Measurements from ENCODE around the gene NEO1. TPM values are rescaled to one million over a fixed set of nuclear protein-coding genes. Genes with fewer than 3 reads are reported as not detected.

The NEO1 gene
- polyA plus RNA-seq, 2 of the 4 experiments (the other 2 are of a cell fraction), result 29.1 to 30.3 TPM

DNA sequence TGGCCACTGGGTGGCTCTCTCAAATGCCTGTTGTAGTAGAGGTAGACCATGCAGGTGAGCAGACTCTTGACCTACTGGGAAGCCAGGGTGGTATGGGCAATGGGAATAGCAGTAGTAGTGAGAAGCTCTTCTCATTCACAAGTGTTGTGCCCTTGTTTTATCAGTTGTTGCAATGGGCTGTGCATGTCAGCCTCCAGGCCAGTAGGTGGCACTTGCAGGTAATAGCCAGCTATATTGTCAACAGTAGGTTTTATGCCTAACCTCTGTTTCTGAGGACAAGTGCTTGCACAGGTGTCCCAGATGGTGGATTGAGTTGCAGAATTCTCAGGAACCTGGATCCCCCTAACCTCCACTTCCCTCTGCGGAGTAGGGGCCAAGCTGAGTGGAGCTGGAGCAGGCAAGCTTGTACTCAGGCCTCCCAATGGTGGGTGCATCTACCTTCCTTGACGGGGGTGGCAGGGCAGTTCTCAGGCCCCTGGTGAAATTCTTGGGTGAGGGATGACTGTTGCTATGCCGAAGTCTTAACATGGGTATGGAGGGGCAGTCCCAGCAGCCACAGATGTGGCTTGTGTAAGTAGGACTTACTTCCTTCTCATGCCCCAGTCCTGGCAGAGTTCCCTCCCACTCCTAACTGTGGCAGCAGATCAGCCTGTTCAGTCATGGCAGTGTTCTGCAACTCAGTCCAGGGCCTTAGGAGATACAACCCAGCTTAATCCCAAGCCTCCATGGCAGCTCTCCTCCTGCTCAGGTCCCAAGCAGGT lies 104.3 kb downstream of the NEO1 start (continued):
- no peak for TF ChIP-seq USF2 (IDR thresholded peaks at IDR 0.05)

GRCh38 chr15:73161546-73161945 lies 109.3 kb downstream of the NEO1 start:
- no peak for ATAC-seq
- DNase-seq (ENCODE audit: low read depth in 1 of 2, low spot score in 1 of 2), result no peak
- H3K4me3 ChIP-seq, result no peak overlapping the region
- CTCF ChIA-PET, result no interaction called here
- no peaks in the 10 kb centered on the region for H3K4me1 ChIP-seq
- no peak for TF ChIP-seq USF2 (IDR thresholded peaks at IDR 0.05)
- no peak for TF ChIP-seq RFX5 (IDR thresholded peaks at IDR 0.05)
- no peak for TF ChIP-seq HOXB13 (CRISPR knock-in tag; IDR thresholded peaks at IDR 0.05; ENCODE audit: low read depth)
- TF ChIP-seq EHF (CRISPR knock-in tag; IDR thresholded peaks at IDR 0.05), result no peak
- TF ChIP-seq HOXA7 (CRISPR knock-in tag; IDR thresholded peaks at IDR 0.05), result no peak
- TF ChIP-seq CBX2 (IDR thresholded peaks at IDR 0.05; ENCODE audit: borderline replicate concordance, low read depth), result no peak
- TF ChIP-seq POLR2AphosphoS2 (conservative IDR thresholded peaks at IDR 0.05; ENCODE audit: low read length), result no peak
- no peak for TF ChIP-seq ZC3H11A (IDR thresholded peaks at IDR 0.05)
- TF ChIP-seq, protein P1, sequence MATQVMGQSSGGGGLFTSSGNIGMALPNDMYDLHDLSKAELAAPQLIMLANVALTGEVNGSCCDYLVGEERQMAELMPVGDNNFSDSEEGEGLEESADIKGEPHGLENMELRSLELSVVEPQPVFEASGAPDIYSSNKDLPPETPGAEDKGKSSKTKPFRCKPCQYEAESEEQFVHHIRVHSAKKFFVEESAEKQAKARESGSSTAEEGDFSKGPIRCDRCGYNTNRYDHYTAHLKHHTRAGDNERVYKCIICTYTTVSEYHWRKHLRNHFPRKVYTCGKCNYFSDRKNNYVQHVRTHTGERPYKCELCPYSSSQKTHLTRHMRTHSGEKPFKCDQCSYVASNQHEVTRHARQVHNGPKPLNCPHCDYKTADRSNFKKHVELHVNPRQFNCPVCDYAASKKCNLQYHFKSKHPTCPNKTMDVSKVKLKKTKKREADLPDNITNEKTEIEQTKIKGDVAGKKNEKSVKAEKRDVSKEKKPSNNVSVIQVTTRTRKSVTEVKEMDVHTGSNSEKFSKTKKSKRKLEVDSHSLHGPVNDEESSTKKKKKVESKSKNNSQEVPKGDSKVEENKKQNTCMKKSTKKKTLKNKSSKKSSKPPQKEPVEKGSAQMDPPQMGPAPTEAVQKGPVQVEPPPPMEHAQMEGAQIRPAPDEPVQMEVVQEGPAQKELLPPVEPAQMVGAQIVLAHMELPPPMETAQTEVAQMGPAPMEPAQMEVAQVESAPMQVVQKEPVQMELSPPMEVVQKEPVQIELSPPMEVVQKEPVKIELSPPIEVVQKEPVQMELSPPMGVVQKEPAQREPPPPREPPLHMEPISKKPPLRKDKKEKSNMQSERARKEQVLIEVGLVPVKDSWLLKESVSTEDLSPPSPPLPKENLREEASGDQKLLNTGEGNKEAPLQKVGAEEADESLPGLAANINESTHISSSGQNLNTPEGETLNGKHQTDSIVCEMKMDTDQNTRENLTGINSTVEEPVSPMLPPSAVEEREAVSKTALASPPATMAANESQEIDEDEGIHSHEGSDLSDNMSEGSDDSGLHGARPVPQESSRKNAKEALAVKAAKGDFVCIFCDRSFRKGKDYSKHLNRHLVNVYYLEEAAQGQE (IDR thresholded peaks at IDR 0.05), result no peak
- TF ChIP-seq MAZ (IDR thresholded peaks at IDR 0.05; ENCODE audit: borderline replicate concordance, low read depth, low read length), result no peak
- no peak for TF ChIP-seq ELK1 (IDR thresholded peaks at IDR 0.05; ENCODE audit: low read depth, low read length)
- no peak for TF ChIP-seq ZFP36 (IDR thresholded peaks at IDR 0.05; ENCODE audit: borderline replicate concordance, partially characterized antibody)
- TF ChIP-seq ZNF302 (CRISPR knock-in tag; IDR thresholded peaks at IDR 0.05), result no peak
- TF ChIP-seq GATA3 (IDR thresholded peaks at IDR 0.05; ENCODE audit: borderline replicate concordance), result no peak
- POLR2A ChIA-PET, result no interaction called here
- peaks cover 17% of the 10 kb centered on the region; the same call in 2 of the 3 replicates for H3K9me3 ChIP-seq
- H3K27ac ChIP-seq, result no peak overlapping the region
- no peak overlapping the region for H3K4me2 ChIP-seq
- FAIRE-seq, result no peak
- 65% methylated on average over 1 of the region's 1 CpG for WGBS (ENCODE audit: missing lambda C conversion rate)

DNA sequence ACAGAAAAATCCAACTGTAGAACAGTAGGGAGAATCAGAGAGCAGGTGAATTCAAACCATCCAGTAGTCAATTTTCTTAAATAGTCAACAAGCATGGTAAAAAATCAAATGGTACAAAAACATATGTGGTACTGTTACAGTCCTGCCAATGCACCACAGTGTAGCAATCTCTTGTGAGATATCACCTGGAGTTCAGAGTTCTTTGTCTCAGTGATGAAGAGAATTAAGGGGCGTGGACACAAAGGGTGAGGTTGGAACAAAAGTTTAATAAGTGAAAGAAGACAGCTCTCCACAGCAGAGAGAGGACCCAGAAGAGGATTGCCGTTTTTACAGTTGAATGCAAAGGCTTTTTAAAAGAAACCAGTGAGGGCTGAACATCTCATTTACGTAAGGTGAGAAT lies 113.2 kb downstream of the NEO1 start:
- no peak for TF ChIP-seq ZC3H11A (IDR thresholded peaks at IDR 0.05)
- no peak for TF ChIP-seq ESRRA (IDR thresholded peaks at IDR 0.05; ENCODE audit: borderline replicate concordance, low read length)
- TF ChIP-seq NPAS2 (CRISPR knock-in tag; IDR thresholded peaks at IDR 0.05; ENCODE audit: borderline replicate concordance), result no peak
- no peak for TF ChIP-seq MYC (IDR thresholded peaks at IDR 0.05; ENCODE audit: borderline replicate concordance, low read length)
- no peak for TF ChIP-seq CBX8 (IDR thresholded peaks at IDR 0.05)
- TF ChIP-seq EHMT2 (IDR thresholded peaks at IDR 0.05; ENCODE audit: low read depth), result no peak
- TF ChIP-seq EHF (CRISPR knock-in tag; IDR thresholded peaks at IDR 0.05), result no peak
- no peak for TF ChIP-seq FOSL2 (IDR thresholded peaks at IDR 0.05)
- TF ChIP-seq FOSL2 (CRISPR knock-in tag; IDR thresholded peaks at IDR 0.05), result no peak
- TF ChIP-seq CTCF (IDR thresholded peaks at IDR 0.05), result no peak
- Histone ChIP-seq H3K9me3 (peaks cover 19% of the 10 kb centered on the region; the same call in 2 of the 3 replicates), H3K27ac (peak overlapping the region in 1 of 2 experiments; percentile 36; a peak in 2 of 6 replicates), H3K4me1 (no peaks in the 10 kb centered on the region), H3K4me3 (no peak overlapping the region), H3K4me2 (no peak overlapping the region)
- ATAC-seq (no peak), DNase-seq (ENCODE audit: low read depth in 1 of 2, low spot score in 1 of 2) (no peak), FAIRE-seq (no peak)
- POLR2A ChIA-PET, result no interaction called here
- WGBS (ENCODE audit: missing lambda C conversion rate), result 84% methylated on average over 3 of the region's 3 CpGs
- CTCF ChIA-PET, result interaction anchor here (2.6 kb wide), 1 partner anchor 9 kb away, joined by 7 read pairs; no protein-coding TSS in a partner anchor
